BE2C (cell line): ENCODE data around the gene LYPLA2.

Experiments used
- DNase-seq: peaks from one replicate; pipeline ENCODE4 v3.0.0-alpha.2; 2020
- H3K27me3 ChIP-seq: fragments of 250-450 bp; sonication (Bioruptor Pico); 2 replicates; pipeline ENCODE4 v1.5.1; 2020; ENCODE audit warnings: mild to moderate bottlenecking
- H3K36me3 ChIP-seq: fragments of 250-450 bp; sonication (Bioruptor Pico); 2 replicates; pipeline ENCODE4 v1.5.1; 2020; ENCODE audit warnings: mild to moderate bottlenecking
- H3K4me1 ChIP-seq: fragments of 250-450 bp; sonication (Bioruptor Pico); 2 replicates; pipeline ENCODE4 v1.5.1; 2020
- H3K4me3 ChIP-seq: 2 replicates; pipeline ENCODE4 v1.5.1; 2011; ENCODE audit warnings: low read depth, low read length
- H3K9me3 ChIP-seq: fragments of 250-450 bp; sonication (Bioruptor Pico); 2 replicates; pipeline ENCODE4 v1.5.1; 2020
- CTCF ChIP-seq: IDR thresholded peaks from 2 replicates; pipeline ENCODE4 v1.5.1; 2012; ENCODE audit warnings: mild to moderate bottlenecking, low read depth, low read length

Gene LYPLA2

DNA sequence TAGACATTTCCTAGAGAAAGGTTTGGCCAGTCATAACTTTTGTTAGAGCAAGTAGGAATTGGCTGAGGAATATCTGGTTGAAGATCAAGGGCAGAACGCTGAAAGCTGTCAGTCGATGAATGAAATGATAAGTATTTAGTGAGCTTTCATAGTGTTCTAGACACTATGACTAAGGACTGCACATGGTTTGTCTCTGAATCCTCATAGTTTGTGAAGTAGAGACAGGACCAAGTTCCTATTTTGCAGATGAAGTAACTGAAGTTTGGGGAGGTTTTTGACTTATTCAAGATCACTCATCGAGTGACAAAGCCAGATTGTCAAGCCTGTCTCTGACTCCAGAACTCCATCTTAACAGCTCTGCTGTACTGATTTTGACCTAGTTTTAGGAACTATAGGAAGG, 42.9 kb upstream of the LYPLA2 start:
- TF ChIP-seq CTCF: no peak
- Histone ChIP-seq H3K27me3 (no peaks in the 10 kb centered on the region), H3K4me1 (no peaks in the 10 kb centered on the region), H3K4me3 (no peak overlapping the region), H3K9me3 (no peaks in the 10 kb centered on the region), H3K36me3 (peaks cover 39% of the 10 kb centered on the region)
- no peak for DNase-seq

DNA sequence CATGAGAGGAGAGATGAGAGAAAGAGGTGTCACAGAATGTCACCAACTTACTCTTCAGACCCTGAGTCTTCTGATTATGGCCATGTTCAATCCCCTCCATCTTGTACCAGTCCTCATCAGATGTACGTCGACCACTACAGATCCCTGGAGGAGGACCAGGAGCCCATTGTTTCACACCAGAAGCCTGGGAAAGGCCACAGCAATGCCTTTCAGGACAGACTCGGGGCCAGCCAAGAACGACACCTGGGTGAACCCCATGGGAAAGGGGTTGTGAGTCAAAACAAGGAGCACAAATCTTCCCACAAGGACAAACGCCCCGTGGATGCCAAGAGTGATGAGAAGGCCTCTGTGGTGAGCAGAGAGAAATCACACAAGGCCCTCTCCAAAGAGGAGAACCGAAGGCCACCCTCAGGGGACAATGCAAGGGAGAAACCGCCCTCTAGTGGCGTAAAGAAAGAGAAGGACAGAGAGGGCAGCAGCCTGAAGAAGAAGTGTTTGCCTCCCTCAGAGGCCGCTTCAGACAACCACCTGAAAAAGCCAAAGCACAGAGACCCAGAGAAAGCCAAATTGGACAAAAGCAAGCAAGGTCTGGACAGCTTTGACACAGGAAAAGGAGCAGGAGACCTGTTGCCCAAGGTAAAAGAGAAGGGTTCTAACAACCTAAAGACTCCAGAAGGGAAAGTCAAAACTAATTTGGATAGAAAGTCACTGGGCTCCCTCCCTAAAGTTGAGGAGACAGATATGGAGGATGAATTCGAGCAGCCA, 39.7 kb upstream of the LYPLA2 start:
- peak; percentile 53 for DNase-seq
- peak; percentile 73 for TF ChIP-seq CTCF
- Histone ChIP-seq H3K4me1 (no peaks in the 10 kb centered on the region), H3K36me3 (peaks cover 63% of the 10 kb centered on the region), H3K27me3 (no peaks in the 10 kb centered on the region), H3K9me3 (no peaks in the 10 kb centered on the region), H3K4me3 (no peak overlapping the region)

DNA sequence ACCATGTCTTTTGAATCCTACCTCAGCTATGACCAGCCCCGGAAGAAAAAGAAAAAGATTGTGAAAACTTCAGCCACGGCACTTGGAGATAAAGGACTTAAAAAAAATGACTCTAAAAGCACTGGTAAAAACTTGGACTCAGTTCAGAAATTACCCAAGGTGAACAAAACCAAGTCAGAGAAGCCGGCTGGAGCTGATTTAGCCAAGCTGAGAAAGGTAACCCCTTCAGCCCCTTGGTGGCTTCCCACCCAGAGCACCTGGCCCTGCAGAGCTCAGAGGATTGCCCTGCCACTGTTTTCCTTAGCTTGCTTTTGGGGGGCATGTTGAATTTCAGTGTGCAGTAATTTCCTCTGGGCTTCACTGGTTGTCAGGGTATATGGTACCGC, 39.1 kb upstream of the LYPLA2 start:
- no peak for DNase-seq
- Histone ChIP-seq H3K36me3 (peaks cover 67% of the 10 kb centered on the region), H3K27me3 (no peaks in the 10 kb centered on the region), H3K4me3 (no peak overlapping the region), H3K9me3 (no peaks in the 10 kb centered on the region), H3K4me1 (no peaks in the 10 kb centered on the region)
- TF ChIP-seq CTCF: no peak

DNA sequence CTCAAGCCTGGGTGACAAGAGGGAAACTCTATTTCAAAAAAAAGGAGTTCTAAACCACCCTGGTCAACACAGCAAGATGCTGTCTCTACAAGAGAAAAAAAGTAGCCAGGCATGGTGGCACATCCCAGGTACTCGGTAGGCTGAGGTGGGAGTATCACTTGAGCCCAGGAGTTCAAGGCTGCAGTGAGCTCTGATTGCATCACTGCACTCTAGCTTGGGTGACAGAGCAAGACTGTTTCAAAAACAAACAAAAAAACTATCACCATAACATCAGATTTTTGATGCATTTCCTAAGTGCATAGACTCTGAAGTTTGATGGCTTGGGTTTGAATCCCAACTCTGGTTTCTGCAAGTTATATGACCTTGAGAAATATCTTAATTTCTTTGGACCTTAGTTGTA, 38.0 kb upstream of the LYPLA2 start:
- TF ChIP-seq CTCF: no peak
- Histone ChIP-seq H3K9me3 (no peaks in the 10 kb centered on the region), H3K4me1 (no peaks in the 10 kb centered on the region), H3K36me3 (peaks cover 71% of the 10 kb centered on the region), H3K27me3 (no peaks in the 10 kb centered on the region), H3K4me3 (no peak overlapping the region)
- DNase-seq: no peak

GRCh38 chr1:23756676-23757075, 34.3 kb upstream of the LYPLA2 start:
- no peak for DNase-seq
- Histone ChIP-seq H3K36me3 (peaks cover 69% of the 10 kb centered on the region), H3K4me1 (no peaks in the 10 kb centered on the region), H3K27me3 (no peaks in the 10 kb centered on the region), H3K4me3 (no peak overlapping the region), H3K9me3 (no peaks in the 10 kb centered on the region)
- TF ChIP-seq CTCF: no peak

GRCh38 chr1:23757812-23758211, 33.1 kb upstream of the LYPLA2 start:
- H3K9me3 ChIP-seq: no peaks in the 10 kb centered on the region
- no peaks in the 10 kb centered on the region for H3K27me3 ChIP-seq
- H3K4me3 ChIP-seq: no peak overlapping the region
- peaks cover 58% of the 10 kb centered on the region for H3K36me3 ChIP-seq
- no peaks in the 10 kb centered on the region for H3K4me1 ChIP-seq
- no peak for DNase-seq
- TF ChIP-seq CTCF: no peak
